CD4-positive, alpha-beta T cell treated with Interferon gamma for 1 hour (primary cell): ENCODE results near the gene SRRM1.
A peak's percentile ranks its signal among the peaks of the same experiment; 100 is the strongest.
"Not testable (repeated sequence)": the region's sequence is repeated elsewhere in the genome, so short reads cannot be mapped to it uniquely, and the experiment has no call there.

ENCODE experiments used
- DNase-seq: peaks from one replicate; pipeline ENCODE4 v3.0.0-alpha.2; 2020

The SRRM1 gene

GRCh38 chr1:24695202-24695974 lies 52.3 kb downstream of the SRRM1 start:
- peak; percentile 9 for DNase-seq

GRCh38 chr1:24696041-24696755 lies 53.1 kb downstream of the SRRM1 start:
- DNase-seq = no peak

GRCh38 chr1:24696756-24697330 lies 53.7 kb downstream of the SRRM1 start:
- DNase-seq = no peak

- DNase-seq = not testable (repeated sequence)
Observed at GRCh38 chr1:24697453-24698001, 54.4 kb downstream of the SRRM1 start.

GRCh38 chr1:24698326-24698725 lies 55.2 kb downstream of the SRRM1 start:
- DNase-seq = not testable (repeated sequence)

- no peak for DNase-seq
Observed at GRCh38 chr1:24699628-24700027, 56.5 kb downstream of the SRRM1 start.

GRCh38 chr1:24702511-24703293 lies 59.6 kb downstream of the SRRM1 start:
- no peak for DNase-seq

- no peak for DNase-seq
Observed at GRCh38 chr1:24704411-24705259, 61.5 kb downstream of the SRRM1 start.

GRCh38 chr1:24705260-24706073 lies 62.4 kb downstream of the SRRM1 start:
- DNase-seq = peak; percentile 59

GRCh38 chr1:24706074-24706389 lies 62.9 kb downstream of the SRRM1 start:
- not testable (repeated sequence) for DNase-seq

- no peak for DNase-seq
Observed at GRCh38 chr1:24707687-24708086, 64.6 kb downstream of the SRRM1 start.

- DNase-seq = peak; percentile 38
Observed at GRCh38 chr1:24708938-24709337, 65.8 kb downstream of the SRRM1 start.

GRCh38 chr1:24709791-24710441 lies 66.8 kb downstream of the SRRM1 start:
- no peak for DNase-seq

- DNase-seq = no peak
Observed at GRCh38 chr1:24711329-24711728, 68.2 kb downstream of the SRRM1 start.

- no peak for DNase-seq
Observed at GRCh38 chr1:24713176-24713575, 70.1 kb downstream of the SRRM1 start.

- no peak for DNase-seq
Observed at GRCh38 chr1:24713736-24714135, 70.6 kb downstream of the SRRM1 start.

- DNase-seq = no peak
Observed at GRCh38 chr1:24714859-24715520, 71.9 kb downstream of the SRRM1 start.

- DNase-seq = no peak
Observed at GRCh38 chr1:24715658-24716057, 72.6 kb downstream of the SRRM1 start.

- DNase-seq = no peak
Observed at GRCh38 chr1:24717887-24718650, 75.0 kb downstream of the SRRM1 start.
